ENCODE data around the gene SPATA33.

The SPATA33 gene

DNA sequence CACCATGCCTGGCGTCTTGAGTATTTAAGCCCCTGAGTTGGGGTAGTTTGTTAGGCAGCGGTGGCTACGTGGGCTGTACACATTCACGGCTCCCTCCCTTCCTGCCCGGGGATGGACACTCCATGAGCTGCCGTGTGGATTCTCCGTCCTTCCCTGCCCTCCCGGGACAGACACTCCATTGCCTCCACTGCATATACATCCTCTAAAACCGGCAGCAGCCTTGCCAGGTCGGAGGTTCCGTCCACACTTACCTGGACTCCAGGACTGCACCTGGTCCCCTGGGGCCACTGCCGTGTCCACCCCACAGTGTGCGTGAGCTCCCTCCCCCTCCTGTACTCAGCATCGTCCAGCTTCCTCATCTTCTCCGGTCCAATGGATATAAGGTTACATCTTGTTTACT lies 47.4 kb downstream of the SPATA33 start:
- no peak overlapping the region for H3K4me3 ChIP-seq (ENCODE audit: low read length)
- TF ChIP-seq, protein P1, sequence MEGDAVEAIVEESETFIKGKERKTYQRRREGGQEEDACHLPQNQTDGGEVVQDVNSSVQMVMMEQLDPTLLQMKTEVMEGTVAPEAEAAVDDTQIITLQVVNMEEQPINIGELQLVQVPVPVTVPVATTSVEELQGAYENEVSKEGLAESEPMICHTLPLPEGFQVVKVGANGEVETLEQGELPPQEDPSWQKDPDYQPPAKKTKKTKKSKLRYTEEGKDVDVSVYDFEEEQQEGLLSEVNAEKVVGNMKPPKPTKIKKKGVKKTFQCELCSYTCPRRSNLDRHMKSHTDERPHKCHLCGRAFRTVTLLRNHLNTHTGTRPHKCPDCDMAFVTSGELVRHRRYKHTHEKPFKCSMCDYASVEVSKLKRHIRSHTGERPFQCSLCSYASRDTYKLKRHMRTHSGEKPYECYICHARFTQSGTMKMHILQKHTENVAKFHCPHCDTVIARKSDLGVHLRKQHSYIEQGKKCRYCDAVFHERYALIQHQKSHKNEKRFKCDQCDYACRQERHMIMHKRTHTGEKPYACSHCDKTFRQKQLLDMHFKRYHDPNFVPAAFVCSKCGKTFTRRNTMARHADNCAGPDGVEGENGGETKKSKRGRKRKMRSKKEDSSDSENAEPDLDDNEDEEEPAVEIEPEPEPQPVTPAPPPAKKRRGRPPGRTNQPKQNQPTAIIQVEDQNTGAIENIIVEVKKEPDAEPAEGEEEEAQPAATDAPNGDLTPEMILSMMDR (conservative IDR thresholded peaks at IDR 0.05; ENCODE audit: low read depth, low read length) = no peak
- no peak for DNase-seq (ENCODE audit: low read depth)

DNA sequence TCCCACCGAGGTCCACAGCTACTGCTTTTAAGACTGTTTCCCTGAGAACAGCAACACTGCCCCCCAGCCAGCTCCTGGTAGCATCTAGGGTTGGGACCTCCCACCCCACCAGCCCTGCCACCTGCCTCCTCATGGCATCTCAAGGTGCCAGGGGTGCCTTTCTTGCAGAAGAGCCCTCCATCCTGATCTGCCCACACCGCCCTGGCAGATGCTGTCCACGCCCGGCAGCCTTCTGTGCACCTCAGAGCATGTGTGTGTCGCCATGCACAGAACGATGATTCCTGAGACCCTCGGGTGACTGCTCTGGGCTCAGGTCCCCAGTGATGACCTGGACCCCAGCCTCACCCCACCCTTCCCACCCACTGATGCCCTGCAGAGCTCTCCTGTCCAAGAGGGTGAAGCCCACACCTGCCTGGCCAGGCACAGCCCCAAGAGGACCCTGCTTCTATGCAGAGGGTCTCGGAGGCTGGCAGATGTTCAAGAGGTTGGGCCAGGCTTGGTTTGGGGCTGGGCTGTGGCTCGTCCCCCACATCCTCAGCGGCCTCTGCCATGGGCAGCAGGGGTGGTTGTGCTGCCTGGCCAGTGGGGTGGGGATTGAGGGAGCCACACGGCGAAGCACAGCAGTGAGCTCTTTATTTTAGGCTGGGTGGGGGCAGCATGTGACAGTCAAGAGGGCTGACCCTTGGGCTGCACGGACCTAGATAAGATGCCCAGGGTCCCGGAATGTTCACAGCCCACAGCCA lies 49.1 kb downstream of the SPATA33 start:
- TF ChIP-seq, protein P1 (conservative IDR thresholded peaks at IDR 0.05; ENCODE audit: low read depth, low read length) = no peak
- no peak overlapping the region for H3K4me3 ChIP-seq (ENCODE audit: low read length)
- no peak for DNase-seq (ENCODE audit: low read depth)

GRCh38 chr16:89707695-89708094 lies 50.1 kb downstream of the SPATA33 start:
- TF ChIP-seq, protein P1 (conservative IDR thresholded peaks at IDR 0.05; ENCODE audit: low read depth, low read length) = no peak
- no peak overlapping the region for H3K4me3 ChIP-seq (ENCODE audit: low read length)
- DNase-seq (ENCODE audit: low read depth) = no peak

- no peak overlapping the region for H3K4me3 ChIP-seq (ENCODE audit: low read length)
- DNase-seq (ENCODE audit: low read depth) = no peak
- TF ChIP-seq, protein P1 (conservative IDR thresholded peaks at IDR 0.05; ENCODE audit: low read depth, low read length) = no peak
These were observed 50.9 kb downstream of the SPATA33 start for GRCh38 chr16:89708481-89708931.

GRCh38 chr16:89709166-89709565 lies 51.5 kb downstream of the SPATA33 start:
- TF ChIP-seq, protein P1 (conservative IDR thresholded peaks at IDR 0.05; ENCODE audit: low read depth, low read length) = no peak
- no peak overlapping the region for H3K4me3 ChIP-seq (ENCODE audit: low read length)
- no peak for DNase-seq (ENCODE audit: low read depth)

DNA sequence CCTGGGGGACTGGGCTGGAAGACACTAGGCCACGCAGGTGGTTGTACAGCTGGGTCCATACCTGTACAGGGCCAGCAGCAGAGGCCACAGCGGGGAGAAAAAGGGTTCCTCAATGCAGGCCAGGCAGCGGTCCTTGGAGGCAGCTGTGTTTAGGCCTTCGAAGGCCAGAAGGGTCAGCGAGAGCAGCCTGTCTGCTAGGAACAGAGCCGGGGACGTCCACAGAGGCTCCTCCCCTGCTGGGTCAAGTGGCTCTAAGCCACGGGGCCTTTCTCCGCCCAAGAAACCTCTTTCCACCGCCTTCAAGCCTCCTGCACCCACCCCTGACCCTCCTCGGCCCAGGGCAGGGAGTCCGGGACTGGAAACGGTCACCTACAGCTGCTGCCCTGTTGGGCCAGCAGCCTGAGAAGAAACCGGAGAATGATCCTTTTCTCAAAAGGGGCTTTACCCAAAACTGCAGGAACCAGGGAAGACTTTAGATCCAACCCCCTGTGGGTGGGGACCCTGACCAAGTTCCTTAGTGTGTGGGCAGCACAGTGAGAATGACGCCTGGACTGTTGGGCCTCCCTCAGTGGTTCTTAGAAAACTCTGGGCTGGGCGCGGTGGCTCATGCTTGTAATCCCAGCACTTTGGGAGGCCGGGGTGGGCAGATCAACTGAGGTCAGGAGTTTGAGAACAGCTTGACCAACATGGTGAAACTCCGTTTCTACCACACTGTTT lies 52.2 kb downstream of the SPATA33 start:
- TF ChIP-seq, protein P1 (conservative IDR thresholded peaks at IDR 0.05; ENCODE audit: low read depth, low read length) = no peak
- no peak overlapping the region for H3K4me3 ChIP-seq (ENCODE audit: low read length)
- no peak for DNase-seq (ENCODE audit: low read depth)
